ENCODE results near the gene SRP14. TPM values are rescaled to one million over a fixed set of nuclear protein-coding genes. Genes with fewer than 3 reads are reported as not detected.

Gene SRP14, protein sequence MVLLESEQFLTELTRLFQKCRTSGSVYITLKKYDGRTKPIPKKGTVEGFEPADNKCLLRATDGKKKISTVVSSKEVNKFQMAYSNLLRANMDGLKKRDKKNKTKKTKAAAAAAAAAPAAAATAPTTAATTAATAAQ
- 187 and 197 TPM in 2 replicates for total RNA-seq

GRCh38 chr15:40038638-40039543 is at the start of gene SRP14:
TSS of gene SRP14 (minus strand) at chr15:40039181. CDS start at chr15:40039116, 65 bp downstream.

Other genes with a start within 250 kb of the SRP14 start
- gene GPR176, start 118.9 kb downstream of the SRP14 start, total RNA-seq: 147 and 182 TPM in 2 replicates
- 77.0 and 80.5 TPM in 2 replicates for gene EIF2AK4, start 105.1 kb downstream of the SRP14 start, total RNA-seq
- gene BMF, start 69.7 kb upstream of the SRP14 start, total RNA-seq: 2.0 and 3.8 TPM in 2 replicates
- gene BUB1B, start 121.9 kb upstream of the SRP14 start, total RNA-seq: 2.9 and 7.0 TPM in 2 replicates
- gene PAK6, start 199.9 kb upstream of the SRP14 start, total RNA-seq: 0.13 TPM in 2 replicates
- gene ANKRD63, start 243.9 kb upstream of the SRP14 start, total RNA-seq: not detected in 2 replicates